ENCODE measurements around the gene CYCS. TPM values are rescaled to one million over a fixed set of nuclear protein-coding genes. Genes with fewer than 3 reads are reported as not detected.
A peak's percentile ranks its signal among the peaks of the same experiment; 100 is the strongest.

The CYCS gene
- total RNA-seq, 3 donors from 2014 or later, result 219 to 360 (median 339) TPM

- no peak for TF ChIP-seq CTCF (IDR thresholded peaks at IDR 0.05)
- no peaks in the 10 kb centered on the region for H3K36me3 ChIP-seq (ENCODE audit: low read depth)
- H3K4me3 ChIP-seq, result no peak overlapping the region
- intact Hi-C loops (cut with DNase I, micrococcal nuclease), result no loop called here
- ATAC-seq (peak; percentile 56), DNase-seq (no peak)
- H3K4me1 ChIP-seq (ENCODE audit: low read depth), result peaks cover 1% of the 10 kb centered on the region
- H3K9me3 ChIP-seq, result no peaks in the 10 kb centered on the region
Observed at GRCh38 chr7:25132430-25132829, 7.4 kb upstream of the CYCS start.

- peaks cover 12% of the 10 kb centered on the region for H3K4me1 ChIP-seq (ENCODE audit: low read depth)
- H3K4me3 ChIP-seq, result no peak overlapping the region
- no peak for ATAC-seq
- TF ChIP-seq CTCF (IDR thresholded peaks at IDR 0.05), result no peak
- intact Hi-C loops (cut with DNase I, micrococcal nuclease), result no loop called here
- DNase-seq, result peak in 1 of 3 donors; percentile 54
- H3K9me3 ChIP-seq, result no peaks in the 10 kb centered on the region
- peaks cover 5% of the 10 kb centered on the region for H3K36me3 ChIP-seq (ENCODE audit: low read depth)
Observed at GRCh38 chr7:25126751-25127150, 1.7 kb upstream of the CYCS start.

GRCh38 chr7:25124465-25125136, 459 bp downstream of the CYCS start:
- Histone ChIP-seq H3K9me3 (no peaks in the 10 kb centered on the region), H3K4me1 (ENCODE audit: low read depth) (peaks cover 12% of the 10 kb centered on the region), H3K4me3 (peak overlapping the region; percentile 95), H3K36me3 (ENCODE audit: low read depth) (peaks cover 5% of the 10 kb centered on the region)
- intact Hi-C loops (cut with DNase I, micrococcal nuclease), result no loop called here
- ATAC-seq (peak; percentile 4), DNase-seq (peak in 1 of 3 donors; percentile 47)
- no peak for TF ChIP-seq CTCF (IDR thresholded peaks at IDR 0.05)

GRCh38 chr7:25122373-25122772, 2.7 kb downstream of the CYCS start:
- H3K36me3 ChIP-seq (ENCODE audit: low read depth), result peaks cover 5% of the 10 kb centered on the region
- intact Hi-C loops (cut with DNase I, micrococcal nuclease), result no loop called here

GRCh38 chr7:25121599-25121998, 3.5 kb downstream of the CYCS start:
- ATAC-seq, result no peak
- Histone ChIP-seq H3K4me3 (no peak overlapping the region), H3K9me3 (no peaks in the 10 kb centered on the region), H3K36me3 (ENCODE audit: low read depth) (peaks cover 5% of the 10 kb centered on the region), H3K4me1 (ENCODE audit: low read depth) (peaks cover 33% of the 10 kb centered on the region)
- DNase-seq, result no peak
- intact Hi-C loops (cut with DNase I, micrococcal nuclease), result no loop called here
- TF ChIP-seq CTCF (IDR thresholded peaks at IDR 0.05), result no peak

More at GRCh38 chr7:25122373-25122772, 2.7 kb downstream of the CYCS start:
- Histone ChIP-seq H3K4me1 (ENCODE audit: low read depth) (peaks cover 30% of the 10 kb centered on the region), H3K9me3 (no peaks in the 10 kb centered on the region), H3K4me3 (no peak overlapping the region)
- no peak for DNase-seq
- no peak for TF ChIP-seq CTCF (IDR thresholded peaks at IDR 0.05)
- no peak for ATAC-seq
